GM23338 (cell line): ENCODE measurements around the gene KIF24. TPM values are rescaled to one million over a fixed set of nuclear protein-coding genes. Genes with fewer than 3 reads are reported as not detected.

Experiments
- ATAC-seq: fragments of 200-7000 bp; cut with Tn5 transposase; 3 replicates; pipeline ENCODE4 v1.9.1; 2020
- DNase-seq: peaks from one replicate; pipeline ENCODE4 v3.0.0-alpha.2; 2015; ENCODE audit warnings: low spot score
- H2AFZ ChIP-seq: fragments of 200-600 bp; sonication (generic); 2 replicates; pipeline ENCODE4 v1.8.0; 2016; ENCODE audit warnings: antibody characterized with exemption, mild to moderate bottlenecking, moderate library complexity
- H3F3A ChIP-seq: fragments of 200-600 bp; sonication (generic); replicated peaks from 2 replicates; pipeline ENCODE4 v1.8.0; 2017; ENCODE audit warnings: antibody characterized with exemption, mixed run types, low read depth
- H3K27ac ChIP-seq: fragments of 200-600 bp; sonication (generic); 2 replicates; pipeline ENCODE4 v1.6.1; 2016; ENCODE audit warnings: low read depth
- H3K27me3 ChIP-seq: fragments of 200-600 bp; sonication (generic); 2 replicates; pipeline ENCODE4 v1.8.0; 2016; ENCODE audit warnings: mild to moderate bottlenecking, mixed run types, moderate library complexity; ENCODE audit not compliant: insufficient read depth
- H3K36me3 ChIP-seq: fragments of 200-600 bp; sonication (generic); 2 replicates; pipeline ENCODE4 v1.8.0; 2016; ENCODE audit warnings: mild to moderate bottlenecking; ENCODE audit not compliant: insufficient read depth
- H3K4me1 ChIP-seq: fragments of 200-600 bp; sonication (generic); 2 replicates; pipeline ENCODE4 v1.8.0; 2016; ENCODE audit warnings: mild to moderate bottlenecking, moderate library complexity; ENCODE audit not compliant: insufficient read depth
- H3K4me2 ChIP-seq: fragments of 200-600 bp; sonication (generic); 2 replicates; pipeline ENCODE4 v1.7.1; 2017; ENCODE audit warnings: mixed run types
- H3K4me3 ChIP-seq: fragments of 200-600 bp; sonication (generic); 2 replicates; pipeline ENCODE4 v1.6.1; 2016; ENCODE audit warnings: mixed run types
- H3K79me2 ChIP-seq: fragments of 200-600 bp; sonication (generic); replicated peaks from 2 replicates; pipeline ENCODE4 v1.8.0; 2017; ENCODE audit warnings: mild to moderate bottlenecking; ENCODE audit not compliant: insufficient read depth
- H3K9me2 ChIP-seq: fragments of 200-600 bp; sonication (generic); 2 replicates; pipeline ENCODE4 v1.8.0; 2017; ENCODE audit not compliant: insufficient read depth
- H4K20me1 ChIP-seq: fragments of 200-600 bp; sonication (generic); replicated peaks from 2 replicates; pipeline ENCODE4 v1.8.0; 2017; ENCODE audit warnings: mild to moderate bottlenecking; ENCODE audit not compliant: insufficient read depth
- H3K27ac Mint-ChIP-seq: 2 replicates; pipeline ENCODE4 v1.8.0; 2020; ENCODE audit warnings: inconsistent platforms, mild to moderate bottlenecking, moderate library complexity, mixed read lengths
- H3K27me3 Mint-ChIP-seq: 3 replicates; pipeline ENCODE4 v1.8.0; 2022; ENCODE audit warnings: low read depth, mild to moderate bottlenecking, moderate library complexity, mixed read lengths, inconsistent platforms; ENCODE audit not compliant: insufficient read depth, poor library complexity
- H3K36me3 Mint-ChIP-seq: 3 replicates; pipeline ENCODE4 v1.8.0; 2021; ENCODE audit warnings: low read depth, mild to moderate bottlenecking, inconsistent platforms, moderate library complexity, mixed read lengths
- H3K4me1 Mint-ChIP-seq: 3 replicates; pipeline ENCODE4 v1.8.0; 2020; ENCODE audit warnings: mild to moderate bottlenecking, inconsistent platforms, mixed read lengths
- H3K4me3 Mint-ChIP-seq: 3 replicates; pipeline ENCODE4 v1.8.0; 2021; ENCODE audit warnings: moderate library complexity, mild to moderate bottlenecking, inconsistent platforms, mixed read lengths
- H3K9me3 Mint-ChIP-seq: 3 replicates; pipeline ENCODE4 v1.8.0; 2020; ENCODE audit warnings: moderate library complexity, mild to moderate bottlenecking, inconsistent platforms, mixed read lengths
- CREB1 ChIP-seq: fragments of 250-450 bp; sonication (Bioruptor Pico); IDR thresholded peaks from 2 replicates; pipeline ENCODE4 v1.5.0; 2020; ENCODE audit warnings: low read depth, mild to moderate bottlenecking, moderate library complexity
- CTCF ChIP-seq, 2 experiments: fragments of 200-600 bp in 1 of 2; sonication (generic) in 1 of 2; conservative IDR thresholded peaks; 2 replicates each; pipeline versions ENCODE4 v1.5.1 to v1.6.1; 2016 to 2017; ENCODE audit warnings: antibody characterized with exemption in 2 of 2, low read depth in 2 of 2, mild to moderate bottlenecking in 2 of 2, moderate library complexity in 1 of 2
- EZH2 ChIP-seq: fragments of 200-600 bp; sonication (generic); IDR thresholded peaks from one replicate; pipeline ENCODE4 v1.8.0; 2017; ENCODE audit warnings: antibody characterized with exemption, mild to moderate bottlenecking, low read depth; ENCODE audit not compliant: unreplicated experiment
- EZH2phosphoT487 ChIP-seq: fragments of 200-600 bp; sonication (generic); IDR thresholded peaks from one replicate; pipeline ENCODE4 v1.8.1; 2018; ENCODE audit warnings: antibody characterized with exemption; ENCODE audit not compliant: unreplicated experiment
- JUNB ChIP-seq: IDR thresholded peaks from one replicate; pipeline ENCODE4 v1.6.1; 2016; ENCODE audit warnings: antibody characterized with exemption; ENCODE audit not compliant: unreplicated experiment
- NANOG ChIP-seq: IDR thresholded peaks from 2 replicates; pipeline ENCODE4 v1.6.1; 2016; ENCODE audit warnings: antibody characterized with exemption, borderline replicate concordance
- POLR2AphosphoS5 ChIP-seq: IDR thresholded peaks from 2 replicates; pipeline ENCODE4 v1.6.1; 2016; ENCODE audit warnings: antibody characterized with exemption, low read depth
- REST ChIP-seq: IDR thresholded peaks from one replicate; pipeline ENCODE4 v1.6.1; 2018; ENCODE audit warnings: antibody characterized with exemption; ENCODE audit not compliant: unreplicated experiment
- STAT1 ChIP-seq: IDR thresholded peaks from one replicate; pipeline ENCODE4 v1.6.1; 2016; ENCODE audit warnings: antibody characterized with exemption; ENCODE audit not compliant: unreplicated experiment
- ZNF114 ChIP-seq: fragments of 250-450 bp; sonication (Bioruptor Pico); IDR thresholded peaks from 2 replicates; pipeline ENCODE4 v1.5.0; 2020; ENCODE audit warnings: mild to moderate bottlenecking, moderate library complexity
- ZNF331 ChIP-seq: fragments of 250-450 bp; sonication (Bioruptor Pico); IDR thresholded peaks from 2 replicates; pipeline ENCODE4 v1.5.0; 2020; ENCODE audit warnings: low read depth, mild to moderate bottlenecking, moderate library complexity
- polyA plus RNA-seq: library from polyadenylated mRNA; unstranded; fragments of >200 nt; fragmentation: Nextera tagmentation; extraction: Ambion mirVana; gene quantifications from 2 replicates; pipeline ENCODE4 v1.2.1, GENCODE V29; 2016
- total RNA-seq: library from RNA; depleted of rRNA; stranded (reverse); fragments of >200 nt; shearing (Covaris generic); gene quantifications from 2 replicates; pipeline ENCODE4 v1.2.3, GENCODE V29; 2014
- TF ChIP-seq, protein P1 (sequence below): IDR thresholded peaks from 2 replicates; pipeline ENCODE4 v1.6.1; 2016; ENCODE audit warnings: antibody characterized with exemption
- TF ChIP-seq, protein P2 (sequence below): fragments of 250-450 bp; sonication (Bioruptor Pico); IDR thresholded peaks from 2 replicates; pipeline ENCODE4 v1.5.0; 2020; ENCODE audit warnings: mild to moderate bottlenecking, moderate library complexity

The KIF24 gene
- total and polyA plus RNA-seq, 2 experiments from 2014 or later = 1.3 to 4.4 TPM

GRCh38 chr9:34343090-34343489 is 14.0 kb upstream of the KIF24 start:
- Mint-ChIP-seq H3K4me1 (peaks cover 4% of the 10 kb centered on the region; the same call in 1 of the 3 replicates), H3K9me3 (no peaks in the 10 kb centered on the region; the same call in 2 of the 3 replicates), H3K4me3 (no peak overlapping the region), H3K27me3 (peaks cover 9% of the 10 kb centered on the region), H3K36me3 (peaks cover 21% of the 10 kb centered on the region; the same call in 2 of the 3 replicates), H3K27ac (no peak overlapping the region)
- Histone ChIP-seq H4K20me1 (no peaks in the 10 kb centered on the region), H3K4me2 (no peak overlapping the region), H3F3A (no peaks in the 10 kb centered on the region), H3K27me3 (no peaks in the 10 kb centered on the region), H3K27ac (no peak overlapping the region), H3K79me2 (no peaks in the 10 kb centered on the region), H3K36me3 (no peaks in the 10 kb centered on the region), H3K4me1 (no peaks in the 10 kb centered on the region), H3K4me3 (no peak overlapping the region), H2AFZ (no peak overlapping the region), H3K9me2 (no peaks in the 10 kb centered on the region)
- TF ChIP-seq ZNF114 (CRISPR knock-in tag) (no peak), JUNB (no peak), EZH2 (no peak), CREB1 (CRISPR knock-in tag) (no peak), STAT1 (no peak), REST (no peak), NANOG (no peak), CTCF (conservative IDR thresholded peaks at IDR 0.05; ENCODE audit: low read depth in 2 of 2) (no peak), EZH2phosphoT487 (no peak), ZNF331 (CRISPR knock-in tag) (no peak), POLR2AphosphoS5 (no peak)
- TF ChIP-seq, protein P1, sequence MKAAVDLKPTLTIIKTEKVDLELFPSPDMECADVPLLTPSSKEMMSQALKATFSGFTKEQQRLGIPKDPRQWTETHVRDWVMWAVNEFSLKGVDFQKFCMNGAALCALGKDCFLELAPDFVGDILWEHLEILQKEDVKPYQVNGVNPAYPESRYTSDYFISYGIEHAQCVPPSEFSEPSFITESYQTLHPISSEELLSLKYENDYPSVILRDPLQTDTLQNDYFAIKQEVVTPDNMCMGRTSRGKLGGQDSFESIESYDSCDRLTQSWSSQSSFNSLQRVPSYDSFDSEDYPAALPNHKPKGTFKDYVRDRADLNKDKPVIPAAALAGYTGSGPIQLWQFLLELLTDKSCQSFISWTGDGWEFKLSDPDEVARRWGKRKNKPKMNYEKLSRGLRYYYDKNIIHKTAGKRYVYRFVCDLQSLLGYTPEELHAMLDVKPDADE = no peak
- TF ChIP-seq, protein P2, sequence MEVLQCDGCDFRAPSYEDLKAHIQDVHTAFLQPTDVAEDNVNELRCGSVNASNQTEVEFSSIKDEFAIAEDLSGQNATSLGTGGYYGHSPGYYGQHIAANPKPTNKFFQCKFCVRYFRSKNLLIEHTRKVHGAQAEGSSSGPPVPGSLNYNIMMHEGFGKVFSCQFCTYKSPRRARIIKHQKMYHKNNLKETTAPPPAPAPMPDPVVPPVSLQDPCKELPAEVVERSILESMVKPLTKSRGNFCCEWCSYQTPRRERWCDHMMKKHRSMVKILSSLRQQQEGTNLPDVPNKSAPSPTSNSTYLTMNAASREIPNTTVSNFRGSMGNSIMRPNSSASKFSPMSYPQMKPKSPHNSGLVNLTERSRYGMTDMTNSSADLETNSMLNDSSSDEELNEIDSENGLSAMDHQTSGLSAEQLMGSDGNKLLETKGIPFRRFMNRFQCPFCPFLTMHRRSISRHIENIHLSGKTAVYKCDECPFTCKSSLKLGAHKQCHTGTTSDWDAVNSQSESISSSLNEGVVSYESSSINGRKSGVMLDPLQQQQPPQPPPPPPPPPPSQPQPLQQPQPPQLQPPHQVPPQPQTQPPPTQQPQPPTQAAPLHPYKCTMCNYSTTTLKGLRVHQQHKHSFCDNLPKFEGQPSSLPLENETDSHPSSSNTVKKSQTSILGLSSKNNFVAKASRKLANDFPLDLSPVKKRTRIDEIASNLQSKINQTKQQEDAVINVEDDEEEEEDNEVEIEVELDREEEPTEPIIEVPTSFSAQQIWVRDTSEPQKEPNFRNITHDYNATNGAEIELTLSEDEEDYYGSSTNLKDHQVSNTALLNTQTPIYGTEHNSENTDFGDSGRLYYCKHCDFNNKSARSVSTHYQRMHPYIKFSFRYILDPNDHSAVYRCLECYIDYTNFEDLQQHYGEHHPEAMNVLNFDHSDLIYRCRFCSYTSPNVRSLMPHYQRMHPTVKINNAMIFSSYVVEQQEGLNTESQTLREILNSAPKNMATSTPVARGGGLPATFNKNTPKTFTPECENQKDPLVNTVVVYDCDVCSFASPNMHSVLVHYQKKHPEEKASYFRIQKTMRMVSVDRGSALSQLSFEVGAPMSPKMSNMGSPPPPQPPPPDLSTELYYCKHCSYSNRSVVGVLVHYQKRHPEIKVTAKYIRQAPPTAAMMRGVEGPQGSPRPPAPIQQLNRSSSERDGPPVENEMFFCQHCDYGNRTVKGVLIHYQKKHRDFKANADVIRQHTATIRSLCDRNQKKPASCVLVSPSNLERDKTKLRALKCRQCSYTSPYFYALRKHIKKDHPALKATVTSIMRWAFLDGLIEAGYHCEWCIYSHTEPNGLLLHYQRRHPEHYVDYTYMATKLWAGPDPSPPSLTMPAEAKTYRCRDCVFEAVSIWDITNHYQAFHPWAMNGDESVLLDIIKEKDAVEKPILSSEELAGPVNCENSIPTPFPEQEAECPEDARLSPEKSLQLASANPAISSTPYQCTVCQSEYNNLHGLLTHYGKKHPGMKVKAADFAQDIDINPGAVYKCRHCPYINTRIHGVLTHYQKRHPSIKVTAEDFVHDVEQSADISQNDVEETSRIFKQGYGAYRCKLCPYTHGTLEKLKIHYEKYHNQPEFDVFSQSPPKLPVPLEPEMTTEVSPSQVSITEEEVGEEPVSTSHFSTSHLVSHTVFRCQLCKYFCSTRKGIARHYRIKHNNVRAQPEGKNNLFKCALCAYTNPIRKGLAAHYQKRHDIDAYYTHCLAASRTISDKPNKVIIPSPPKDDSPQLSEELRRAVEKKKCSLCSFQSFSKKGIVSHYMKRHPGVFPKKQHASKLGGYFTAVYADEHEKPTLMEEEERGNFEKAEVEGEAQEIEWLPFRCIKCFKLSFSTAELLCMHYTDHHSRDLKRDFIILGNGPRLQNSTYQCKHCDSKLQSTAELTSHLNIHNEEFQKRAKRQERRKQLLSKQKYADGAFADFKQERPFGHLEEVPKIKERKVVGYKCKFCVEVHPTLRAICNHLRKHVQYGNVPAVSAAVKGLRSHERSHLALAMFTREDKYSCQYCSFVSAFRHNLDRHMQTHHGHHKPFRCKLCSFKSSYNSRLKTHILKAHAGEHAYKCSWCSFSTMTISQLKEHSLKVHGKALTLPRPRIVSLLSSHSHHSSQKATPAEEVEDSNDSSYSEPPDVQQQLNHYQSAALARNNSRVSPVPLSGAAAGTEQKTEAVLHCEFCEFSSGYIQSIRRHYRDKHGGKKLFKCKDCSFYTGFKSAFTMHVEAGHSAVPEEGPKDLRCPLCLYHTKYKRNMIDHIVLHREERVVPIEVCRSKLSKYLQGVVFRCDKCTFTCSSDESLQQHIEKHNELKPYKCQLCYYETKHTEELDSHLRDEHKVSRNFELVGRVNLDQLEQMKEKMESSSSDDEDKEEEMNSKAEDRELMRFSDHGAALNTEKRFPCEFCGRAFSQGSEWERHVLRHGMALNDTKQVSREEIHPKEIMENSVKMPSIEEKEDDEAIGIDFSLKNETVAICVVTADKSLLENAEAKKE (CRISPR knock-in tag) = no peak
- DNase-seq (no peak), ATAC-seq (no peak)
